OCI-LY3 (cell line): Measurements from ENCODE around the gene MYO1E.

Source experiments
- H2AFZ ChIP-seq: fragments of 200-600, 300-600 bp; shearing (Covaris generic); 2 replicates; pipeline ENCODE4 v1.6.0; 2014; ENCODE audit warnings: antibody characterized with exemption, low read depth, low read length
- H3K27ac ChIP-seq: fragments of 200-600, 300-600 bp; sonication (generic); 2 replicates; pipeline ENCODE4 v1.5.1; 2014; ENCODE audit warnings: mild to moderate bottlenecking, low read length, moderate library complexity, mixed read lengths
- H3K27me3 ChIP-seq: fragments of 200-600, 300-600 bp; sonication (generic); 2 replicates; pipeline ENCODE4 v1.6.1; 2014; ENCODE audit warnings: low read depth, low read length, mixed read lengths
- H3K36me3 ChIP-seq: fragments of 200-600, 300-600 bp; sonication (generic); replicated peaks from 2 replicates; pipeline ENCODE3; 2014; ENCODE audit warnings: low read depth, low read length, mixed read lengths
- H3K4me1 ChIP-seq: fragments of 300-600, 200-600 bp; sonication (generic); 2 replicates; pipeline ENCODE4 v1.6.1; 2014; ENCODE audit warnings: low read length, mixed read lengths
- H3K4me2 ChIP-seq: fragments of 200-600, 300-600 bp; sonication (generic); 2 replicates; pipeline ENCODE4 v1.6.1; 2014; ENCODE audit warnings: low read length, mixed read lengths
- H3K4me3 ChIP-seq: fragments of 300-600, 200-600 bp; sonication (generic); 2 replicates; pipeline ENCODE4 v1.5.1; 2014; ENCODE audit warnings: antibody characterized with exemption, mild to moderate bottlenecking, low read length, moderate library complexity
- H3K79me2 ChIP-seq: fragments of 300-600, 200-600 bp; shearing (Covaris generic); 2 replicates; pipeline ENCODE4 v1.6.1; 2014; ENCODE audit warnings: mild to moderate bottlenecking, low read length, mixed read lengths
- H3K9ac ChIP-seq: fragments of 300-600, 200-600 bp; shearing (Covaris generic); 2 replicates; pipeline ENCODE4 v1.6.0; 2014; ENCODE audit warnings: mild to moderate bottlenecking, low read length, moderate library complexity
- H3K9me3 ChIP-seq: fragments of 200-600, 300-600 bp; shearing (Covaris generic); 2 replicates; pipeline ENCODE4 v1.6.1; 2014; ENCODE audit warnings: low read length, mixed read lengths; ENCODE audit not compliant: insufficient read depth
- H4K20me1 ChIP-seq: fragments of 200-600, 300-600 bp; sonication (generic); 2 replicates; pipeline ENCODE4 v1.6.1; 2016; ENCODE audit warnings: low read length, mixed read lengths; ENCODE audit not compliant: insufficient read depth
- CTCF ChIP-seq: fragments of 200-600, 300-600 bp; sonication (generic); IDR thresholded peaks from 2 replicates; pipeline ENCODE4 v1.5.1; 2014; ENCODE audit warnings: antibody characterized with exemption, low read length, low read depth
- EZH2phosphoT487 ChIP-seq: fragments of 200-600 bp; shearing (Covaris generic); IDR thresholded peaks from 2 replicates; pipeline ENCODE4 v1.6.1; 2018; ENCODE audit warnings: antibody characterized with exemption, mixed run types, low read depth

Gene MYO1E

GRCh38 chr15:59217876-59218498 lies 154.7 kb downstream of the MYO1E start:
- Histone ChIP-seq H3K4me2 (no peak overlapping the region), H3K79me2 (no peaks in the 10 kb centered on the region), H3K27me3 (no peaks in the 10 kb centered on the region), H2AFZ (no peak overlapping the region), H3K4me3 (no peak overlapping the region), H3K9ac (no peak overlapping the region), H3K36me3 (no peaks in the 10 kb centered on the region), H3K9me3 (no peaks in the 10 kb centered on the region), H4K20me1 (no peaks in the 10 kb centered on the region), H3K27ac (no peak overlapping the region), H3K4me1 (no peaks in the 10 kb centered on the region)
- TF ChIP-seq CTCF (no peak), EZH2phosphoT487 (no peak)

- H3K36me3 ChIP-seq = no peaks in the 10 kb centered on the region
- no peak overlapping the region for H2AFZ ChIP-seq
- H3K9me3 ChIP-seq = no peaks in the 10 kb centered on the region
- no peak overlapping the region for H3K4me2 ChIP-seq
- no peaks in the 10 kb centered on the region for H3K4me1 ChIP-seq
- no peaks in the 10 kb centered on the region for H3K79me2 ChIP-seq
- no peaks in the 10 kb centered on the region for H3K27me3 ChIP-seq
- no peak overlapping the region for H3K4me3 ChIP-seq
- no peak for TF ChIP-seq EZH2phosphoT487
- no peak for TF ChIP-seq CTCF
- no peak overlapping the region for H3K27ac ChIP-seq
- H3K9ac ChIP-seq = no peak overlapping the region
- H4K20me1 ChIP-seq = no peaks in the 10 kb centered on the region
These were observed 155.8 kb downstream of the MYO1E start for GRCh38 chr15:59216911-59217310.

GRCh38 chr15:59210186-59210585 lies 162.5 kb downstream of the MYO1E start:
- no peak for TF ChIP-seq EZH2phosphoT487
- no peak for TF ChIP-seq CTCF
- Histone ChIP-seq H3K79me2 (no peaks in the 10 kb centered on the region), H3K4me3 (no peak overlapping the region), H3K4me2 (no peak overlapping the region), H3K27me3 (no peaks in the 10 kb centered on the region), H2AFZ (no peak overlapping the region), H4K20me1 (no peaks in the 10 kb centered on the region), H3K9ac (no peak overlapping the region), H3K36me3 (peaks cover 3% of the 10 kb centered on the region), H3K4me1 (peaks cover 10% of the 10 kb centered on the region), H3K9me3 (no peaks in the 10 kb centered on the region), H3K27ac (no peak overlapping the region)

- Histone ChIP-seq H4K20me1 (no peaks in the 10 kb centered on the region), H3K36me3 (peaks cover 6% of the 10 kb centered on the region)
These were observed 163.9 kb downstream of the MYO1E start for GRCh38 chr15:59208613-59209249.

More at GRCh38 chr15:59208613-59209249, 163.9 kb downstream of the MYO1E start:
- no peak overlapping the region for H3K4me3 ChIP-seq
- no peaks in the 10 kb centered on the region for H3K79me2 ChIP-seq
- H3K4me1 ChIP-seq = peaks cover 10% of the 10 kb centered on the region
- H3K9ac ChIP-seq = no peak overlapping the region
- H3K27me3 ChIP-seq = no peaks in the 10 kb centered on the region
- H3K27ac ChIP-seq = no peak overlapping the region
- H3K9me3 ChIP-seq = no peaks in the 10 kb centered on the region
- no peak overlapping the region for H2AFZ ChIP-seq
- TF ChIP-seq CTCF = no peak
- TF ChIP-seq EZH2phosphoT487 = no peak
- no peak overlapping the region for H3K4me2 ChIP-seq
